SKM-1 (cell line): ENCODE measurements around the gene FAM184B.

Experiments used
- DNase-seq: peaks from one replicate; lab custom pipeline; 2025; ENCODE audit not compliant: unreplicated experiment; lab: John Stamatoyannopoulos, UW

FAM184B gene

GRCh38 chr4:17587094-17587822, 194.2 kb downstream of the FAM184B start:
- no peak for DNase-seq

DNA sequence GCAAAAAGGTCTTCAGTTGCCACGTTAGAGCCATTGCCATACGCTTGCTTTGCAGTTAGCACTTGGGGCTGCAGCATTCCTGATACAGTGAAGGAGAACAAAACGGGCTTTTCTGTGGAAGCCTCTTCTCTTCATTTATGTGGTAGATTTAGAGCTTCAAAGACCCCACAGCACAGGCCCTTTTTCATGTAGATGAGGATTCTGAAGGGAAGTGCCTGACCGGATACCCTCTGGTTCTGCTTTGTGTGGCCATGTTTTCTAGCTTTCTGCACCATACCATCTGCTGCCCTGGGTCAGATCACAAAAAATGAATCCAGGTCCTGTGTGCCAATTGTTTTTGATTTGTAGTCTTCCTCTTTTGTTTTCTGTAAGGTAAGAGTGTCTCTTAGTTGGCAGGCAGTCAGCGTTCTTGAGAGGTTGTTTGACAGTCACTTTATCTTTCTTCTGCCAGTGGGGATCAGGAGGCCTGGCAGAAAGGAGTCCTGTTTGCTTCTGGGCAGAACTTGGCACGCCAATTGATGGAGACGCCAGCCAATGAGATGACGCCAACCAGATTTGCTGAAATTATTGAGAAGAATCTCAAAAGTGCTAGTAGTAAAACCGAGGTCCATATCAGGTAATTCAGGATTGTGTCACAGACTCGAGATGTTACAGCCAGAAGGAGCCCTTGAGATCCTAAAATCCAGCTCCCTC, 196.8 kb downstream of the FAM184B start:
- no peak for DNase-seq

DNA sequence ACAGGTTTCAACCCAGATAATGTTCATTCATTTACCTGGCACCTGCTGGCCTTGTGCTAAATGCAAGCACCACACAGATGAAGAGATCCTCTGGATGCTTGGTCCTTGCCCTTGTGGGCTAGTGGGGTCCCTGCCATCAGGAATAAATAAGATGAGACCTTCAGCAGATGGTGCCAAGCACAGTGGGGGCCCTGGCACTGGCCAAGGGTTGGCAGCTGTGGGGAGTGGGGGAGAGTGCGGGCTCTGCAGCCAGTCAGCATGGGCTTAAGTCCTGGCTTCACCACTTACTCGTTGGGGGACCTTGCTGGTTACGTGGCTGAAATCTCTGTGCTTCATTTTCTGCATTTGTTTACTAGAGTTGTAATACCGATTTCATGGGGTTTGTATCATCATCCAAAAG, 197.5 kb downstream of the FAM184B start:
- no peak for DNase-seq

DNA sequence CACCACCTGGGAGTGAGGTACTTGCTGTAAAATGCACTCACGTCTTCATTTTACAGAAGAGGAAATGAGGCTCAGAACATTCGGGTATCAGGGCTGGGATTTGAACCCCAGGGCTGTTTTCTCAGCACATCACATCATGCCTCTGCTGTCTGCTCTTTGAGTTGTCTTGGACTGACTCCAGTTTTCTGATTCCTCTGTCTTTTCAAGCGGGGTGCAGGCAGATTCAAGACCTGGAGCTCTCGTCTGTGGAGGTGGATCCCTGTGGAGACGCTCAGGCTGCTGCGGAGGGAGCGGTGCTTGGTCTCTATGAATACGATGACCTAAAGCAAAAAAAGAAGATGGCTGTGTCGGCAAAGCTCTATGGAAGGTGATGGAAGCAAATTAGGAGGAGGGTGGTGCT, 198.1 kb downstream of the FAM184B start:
- DNase-seq, result no peak

DNA sequence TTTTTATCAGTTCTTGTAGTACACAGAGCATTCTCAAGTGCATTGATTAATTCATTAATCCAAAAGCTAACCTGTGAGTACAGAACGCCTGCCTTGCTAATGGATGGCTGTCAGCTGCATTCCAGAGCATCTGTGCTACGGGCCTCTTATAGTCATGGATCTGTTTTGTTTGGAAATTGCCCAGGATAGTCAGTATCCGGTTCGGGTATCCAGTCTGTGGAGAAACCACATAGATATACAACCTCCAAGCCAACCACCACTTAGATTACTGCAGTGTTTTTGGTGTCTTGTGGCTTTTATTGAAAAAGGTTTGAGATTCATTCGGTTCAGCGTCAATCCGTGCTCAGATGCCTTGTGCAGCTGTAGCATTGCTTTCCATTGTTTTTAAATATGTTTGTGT, 200.5 kb downstream of the FAM184B start:
- no peak for DNase-seq
